MV-4-11 (cell line): Measurements from ENCODE around the gene DPH6.
"Not testable (repeated sequence)": the region's sequence is repeated elsewhere in the genome, so short reads cannot be mapped to it uniquely, and the experiment has no call there.

Source experiments
- DNase-seq: peaks from one replicate; lab custom pipeline; 2025; lab: John Stamatoyannopoulos, UW

Gene DPH6

DNA sequence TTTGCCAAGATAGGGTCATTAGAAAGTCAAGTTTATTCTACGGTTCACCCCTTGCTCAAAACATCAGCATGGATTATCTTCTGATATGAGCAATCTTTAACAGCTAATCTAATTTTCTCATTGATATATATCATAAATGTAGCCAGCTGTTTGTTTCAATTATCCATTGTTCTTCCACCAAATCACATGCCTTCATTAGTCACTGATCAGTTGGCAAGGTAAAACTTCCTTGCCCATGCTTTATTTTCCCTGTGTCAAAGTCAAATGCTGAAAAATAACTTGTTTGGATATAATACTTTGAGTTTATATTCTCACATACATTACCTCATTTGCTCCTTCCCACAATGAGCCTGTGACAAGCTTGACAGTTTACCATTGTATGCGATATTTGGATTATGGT, 60.6 kb downstream of the DPH6 start:
- DNase-seq, result no peak

DNA sequence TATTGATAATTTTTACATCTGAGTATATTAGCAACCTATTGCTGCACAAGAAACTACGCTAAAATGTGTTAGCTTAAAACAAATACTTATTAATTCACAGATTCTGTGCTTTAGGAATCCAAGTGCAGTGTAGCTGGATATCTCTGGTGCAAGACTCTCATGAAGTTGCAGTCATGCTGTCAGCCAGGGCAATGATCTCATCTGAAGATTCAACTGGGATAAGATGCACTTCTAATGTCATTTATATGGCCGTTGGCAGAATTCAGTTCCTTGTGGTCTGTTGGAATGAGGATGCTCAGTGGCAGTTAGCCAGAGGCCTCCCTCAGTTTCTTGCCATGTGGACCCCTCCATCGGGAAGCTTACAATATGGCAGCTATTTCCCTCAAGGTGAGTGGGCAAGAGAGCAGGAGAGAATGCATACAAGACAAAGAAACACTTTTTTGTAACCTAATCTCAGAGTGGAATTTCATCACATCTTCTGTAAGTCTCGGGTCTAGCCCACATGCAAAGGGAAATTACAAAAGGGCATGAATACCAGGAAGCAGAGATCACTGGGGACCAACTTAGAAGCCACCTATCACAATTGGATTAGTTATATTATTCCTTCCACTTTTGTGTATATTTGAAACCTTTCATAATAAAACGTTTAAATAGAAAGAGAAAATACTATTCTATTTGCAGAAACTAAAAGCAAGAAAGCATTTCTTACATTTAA, 61.6 kb downstream of the DPH6 start:
- peak; percentile 8 for DNase-seq

DNA sequence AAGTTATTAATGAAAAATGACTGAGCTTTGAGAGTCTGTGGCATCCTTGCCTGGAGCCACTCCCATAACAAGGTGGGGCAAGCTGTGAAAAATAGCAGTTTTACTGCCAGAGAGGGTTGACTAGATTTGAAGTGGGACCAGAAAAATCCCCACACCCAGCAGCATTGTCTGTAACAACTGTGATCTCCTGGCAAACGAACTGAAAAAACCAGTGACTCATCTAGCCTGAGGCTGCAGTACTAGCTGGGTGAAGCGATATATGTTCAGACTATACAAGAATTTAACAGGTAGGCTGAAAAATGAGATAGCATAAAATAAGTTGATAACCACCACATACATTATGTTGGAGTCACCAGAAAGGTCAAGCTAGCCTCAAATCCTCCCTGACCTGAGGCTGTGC, 64.0 kb downstream of the DPH6 start:
- DNase-seq, result no peak

DNA sequence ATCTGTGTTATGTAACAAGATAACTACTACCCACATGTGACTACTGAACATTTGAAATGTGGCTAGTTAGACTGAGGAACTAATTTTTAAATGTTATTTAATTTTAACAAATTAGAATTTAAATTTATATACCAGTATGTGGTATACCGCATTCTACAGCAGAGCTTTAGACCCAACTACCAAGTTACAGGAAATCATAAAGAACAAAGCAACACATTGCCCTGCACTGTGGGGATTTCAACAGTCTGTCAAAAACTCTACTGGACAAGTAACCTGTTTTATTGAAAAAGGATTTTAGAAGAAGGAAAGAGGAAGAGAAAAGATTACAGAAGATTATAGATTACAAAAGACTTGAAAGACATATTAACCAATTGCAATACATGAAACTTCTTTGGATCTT, 64.9 kb downstream of the DPH6 start:
- peak; percentile 61 for DNase-seq

DNA sequence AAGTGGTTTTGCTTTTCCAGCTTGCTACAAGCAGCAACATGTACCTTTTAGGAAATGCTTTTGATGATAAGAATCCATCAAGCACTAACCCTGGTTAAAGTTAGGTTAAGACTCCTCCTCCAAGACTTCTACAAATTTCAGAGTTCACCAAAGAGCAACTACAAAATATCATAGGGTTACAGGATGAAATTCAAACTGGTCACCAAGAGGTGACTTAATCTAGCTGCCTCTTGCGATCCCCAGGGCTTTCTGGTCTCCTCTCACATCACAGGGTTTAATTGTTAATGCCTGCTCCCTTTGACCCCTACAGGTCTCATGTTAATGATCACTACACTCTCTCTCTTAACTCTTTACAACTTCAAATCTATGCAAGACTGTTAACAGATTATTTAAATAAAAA, 66.5 kb downstream of the DPH6 start:
- no peak for DNase-seq

DNA sequence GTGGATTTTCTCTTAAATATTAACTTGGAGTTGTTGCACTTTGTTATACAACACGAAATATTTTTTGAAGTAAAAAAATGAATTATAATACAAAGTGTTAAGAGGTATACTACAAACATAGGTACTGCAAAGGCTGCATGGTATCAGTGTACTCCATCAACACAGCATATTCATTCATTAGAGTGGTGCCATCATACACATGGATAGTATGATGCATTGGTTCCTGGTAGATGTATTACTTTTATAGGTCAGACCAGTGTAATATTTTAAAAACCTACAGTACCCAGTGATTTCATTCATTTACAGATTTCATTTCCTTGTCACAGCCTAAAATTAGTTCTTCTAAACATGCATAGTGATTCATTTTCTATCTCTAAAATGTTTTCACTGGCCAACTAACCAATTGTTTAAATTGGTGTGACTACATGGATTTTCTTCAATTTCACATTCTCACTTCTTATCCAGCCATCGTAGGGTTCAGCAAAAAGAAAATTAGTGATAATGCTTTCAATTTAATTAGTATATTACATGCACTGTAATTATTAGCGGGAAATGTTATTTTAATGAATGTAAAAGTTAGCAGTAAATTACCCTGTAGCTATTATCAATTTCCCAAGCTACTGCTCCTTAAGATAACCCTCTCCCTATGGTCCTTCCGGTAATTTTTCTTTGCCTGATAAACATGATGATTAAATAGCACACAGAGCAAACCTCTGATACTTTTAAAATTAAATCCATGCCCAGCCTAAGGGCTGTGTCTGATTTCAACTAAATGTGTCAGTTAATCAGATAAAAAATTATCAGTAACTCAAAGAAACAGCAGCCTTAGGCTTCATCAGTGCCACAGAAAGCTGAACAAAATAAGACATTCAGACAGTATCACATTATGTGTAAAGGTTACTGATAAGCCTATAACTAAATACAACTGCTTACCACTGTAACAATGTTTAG, 68.4 kb downstream of the DPH6 start:
- DNase-seq, result no peak

DNA sequence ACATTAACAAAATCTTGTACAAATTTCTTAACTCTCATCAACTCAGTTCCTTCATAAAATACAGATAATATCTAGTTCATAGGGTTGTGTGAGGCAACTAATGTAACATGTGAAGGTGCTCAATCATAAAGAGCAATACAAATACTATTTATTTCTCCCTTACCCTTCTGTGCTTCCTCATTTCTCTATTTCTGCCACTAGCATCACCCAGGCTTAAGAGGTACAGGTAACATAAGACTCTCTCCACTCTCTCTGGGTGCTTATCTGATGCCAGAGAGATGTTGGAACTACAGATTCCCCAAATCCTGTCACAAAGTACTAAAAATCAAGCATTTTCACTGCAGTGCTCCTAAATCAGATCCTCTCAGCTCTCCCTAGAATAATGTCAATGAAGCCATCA, 74.9 kb downstream of the DPH6 start:
- DNase-seq, result no peak

DNA sequence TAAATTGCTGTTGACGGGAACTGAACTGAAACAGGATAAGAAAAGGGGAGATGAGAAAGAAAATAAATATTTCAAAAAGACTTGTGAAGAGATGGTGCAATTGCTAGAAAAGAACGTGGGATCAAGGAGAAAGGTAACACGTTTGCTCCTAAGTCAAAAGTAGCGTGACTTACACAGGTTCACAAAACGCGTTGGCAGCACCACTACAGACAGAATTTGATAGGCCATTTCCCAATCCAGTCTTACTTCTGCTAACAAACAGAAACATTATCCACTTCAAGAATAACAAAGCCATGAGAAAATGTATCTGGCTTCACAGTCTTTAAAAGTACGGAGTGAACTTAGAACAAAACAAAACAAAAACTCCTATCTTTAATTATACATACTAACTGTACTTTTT, 75.5 kb downstream of the DPH6 start:
- DNase-seq, result no peak

DNA sequence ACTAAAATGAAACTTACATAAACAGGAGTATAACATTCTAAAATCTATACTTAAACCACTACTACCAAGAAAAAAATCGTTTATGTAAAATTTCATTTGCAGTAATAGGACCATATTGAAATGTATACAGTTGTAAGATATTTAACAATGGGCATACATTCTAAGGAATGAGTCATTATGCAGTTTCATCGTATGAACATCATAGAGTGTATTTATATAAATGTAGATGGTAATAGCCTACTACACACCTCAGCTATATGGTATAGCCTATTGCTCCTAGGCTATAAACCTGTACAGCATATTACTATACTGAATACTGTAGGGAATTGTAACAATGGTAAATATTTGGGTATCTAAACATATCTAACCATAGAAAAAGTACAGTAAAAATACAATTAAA, 79.5 kb downstream of the DPH6 start:
- DNase-seq, result no peak

DNA sequence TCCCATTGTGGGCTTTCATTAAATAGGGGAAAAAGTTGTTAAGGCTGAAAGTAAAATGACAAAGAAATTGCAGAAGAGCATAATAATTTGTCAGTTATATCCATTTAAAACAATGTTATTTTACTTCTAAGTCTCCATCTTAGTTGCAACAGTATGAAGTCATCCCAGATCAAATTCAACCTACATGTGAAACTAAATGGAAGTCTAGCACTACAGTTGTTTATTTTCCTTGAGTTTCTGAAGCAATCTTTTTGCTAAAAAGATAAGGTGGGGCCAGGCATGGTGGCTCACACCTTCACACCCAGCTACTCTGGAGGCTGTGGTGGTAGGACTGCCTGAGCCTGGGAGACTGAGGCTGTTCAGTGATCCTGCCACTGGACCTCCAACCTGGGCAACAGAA, 80.2 kb downstream of the DPH6 start:
- DNase-seq, result no peak

DNA sequence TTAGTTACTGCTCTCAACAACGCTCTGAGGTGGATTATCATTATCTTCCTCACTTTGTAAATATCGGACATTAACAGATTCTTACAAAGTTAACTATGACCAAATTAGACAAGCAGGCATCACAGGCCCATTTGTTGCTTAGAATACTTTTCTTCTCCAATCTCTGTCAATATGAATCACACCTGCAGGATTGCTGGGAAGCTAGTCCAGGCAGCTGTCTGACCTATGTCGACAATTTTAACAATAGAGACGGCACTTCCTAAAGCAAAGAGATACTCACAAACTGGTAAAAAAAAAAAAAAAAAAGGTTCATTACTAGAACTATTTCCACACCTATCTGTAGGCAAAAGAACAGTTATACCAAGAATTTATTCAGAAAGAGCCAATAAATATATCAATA, 85.3 kb downstream of the DPH6 start:
- DNase-seq, result no peak

DNA sequence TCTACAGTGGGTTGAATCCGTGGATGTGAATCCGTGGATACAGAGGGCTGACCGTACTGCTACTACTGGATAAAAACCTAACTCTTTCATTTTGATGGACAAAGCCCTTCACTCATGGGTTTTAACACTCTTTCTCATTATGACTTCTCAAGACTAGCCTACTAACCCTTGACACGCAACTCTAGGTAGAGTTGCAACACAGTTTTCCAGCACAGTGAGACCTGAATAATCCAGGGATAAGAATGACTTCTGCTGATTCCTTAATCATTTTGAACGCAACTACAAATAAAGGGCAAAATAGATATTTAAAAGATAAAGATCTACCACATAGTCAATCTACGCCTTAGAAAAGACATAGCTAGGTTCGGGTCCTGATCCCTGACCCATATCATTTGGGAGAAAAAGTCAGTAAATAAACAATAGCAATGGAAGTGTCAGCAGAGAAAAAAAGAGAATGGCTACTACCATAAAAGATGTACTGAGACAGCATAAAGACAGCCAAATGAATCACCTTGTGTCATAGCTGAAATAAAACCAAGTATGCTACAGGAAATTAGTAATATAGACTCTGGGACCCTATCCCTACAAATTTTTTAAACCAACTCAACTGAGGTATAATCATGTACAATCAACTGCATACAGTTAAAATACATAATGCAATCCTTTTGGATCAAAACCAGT, 87.6 kb downstream of the DPH6 start:
- DNase-seq, result no peak

DNA sequence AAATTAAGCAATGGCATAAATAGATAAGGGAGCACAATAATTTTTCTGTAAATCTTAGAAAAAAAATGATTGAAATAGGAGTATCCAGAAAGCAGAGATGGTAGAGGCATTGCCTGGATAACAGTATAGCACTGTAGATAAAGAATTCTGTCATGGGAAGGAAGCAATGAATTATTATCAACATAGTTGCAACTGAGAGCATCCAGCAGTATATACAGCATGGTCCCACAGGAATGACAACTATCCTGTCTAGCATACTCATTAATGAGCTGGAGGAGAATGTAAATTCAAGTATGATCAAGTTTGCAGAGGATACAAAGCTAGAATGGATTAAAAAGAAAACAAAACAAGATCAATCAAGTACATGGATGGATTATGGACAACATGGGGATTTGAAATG, 90.8 kb downstream of the DPH6 start:
- no peak for DNase-seq

DNA sequence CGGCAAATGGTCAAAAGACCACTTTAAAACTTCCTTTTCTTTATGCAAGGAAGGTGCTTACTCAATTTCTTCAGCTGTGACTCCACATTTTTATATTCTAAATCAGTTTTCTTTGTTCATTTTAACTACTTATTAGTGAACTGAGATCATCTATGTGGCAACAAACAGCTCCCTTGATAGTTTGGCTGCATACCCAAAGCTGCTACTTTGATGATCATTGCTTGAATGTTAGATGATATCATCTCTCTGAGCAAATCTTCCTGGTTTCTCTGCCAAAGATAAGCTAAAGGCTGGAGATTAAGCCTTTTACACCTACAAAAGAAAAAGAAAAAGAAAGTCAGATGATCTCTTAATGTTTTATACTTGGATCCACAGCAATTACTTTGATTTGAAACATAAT, 95.5 kb downstream of the DPH6 start:
- no peak for DNase-seq

DNA sequence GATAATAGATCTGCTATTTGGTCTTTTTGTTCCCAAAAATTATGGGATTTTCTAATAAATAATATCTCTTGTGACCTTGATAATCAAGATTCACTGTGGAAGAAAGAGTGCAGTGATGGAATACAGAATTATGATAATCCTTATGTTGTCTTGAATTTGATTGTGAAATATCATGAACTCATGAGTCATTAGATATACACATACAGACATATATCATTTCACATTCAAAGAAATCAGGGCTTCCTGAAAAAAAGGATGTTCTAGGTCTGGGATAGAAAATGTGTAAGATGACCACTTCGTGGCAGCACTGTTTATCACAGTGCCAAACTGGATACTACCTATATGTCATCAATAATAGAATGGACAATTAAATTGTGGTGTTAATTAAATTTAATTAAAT, 97.7 kb downstream of the DPH6 start:
- DNase-seq, result no peak

DNA sequence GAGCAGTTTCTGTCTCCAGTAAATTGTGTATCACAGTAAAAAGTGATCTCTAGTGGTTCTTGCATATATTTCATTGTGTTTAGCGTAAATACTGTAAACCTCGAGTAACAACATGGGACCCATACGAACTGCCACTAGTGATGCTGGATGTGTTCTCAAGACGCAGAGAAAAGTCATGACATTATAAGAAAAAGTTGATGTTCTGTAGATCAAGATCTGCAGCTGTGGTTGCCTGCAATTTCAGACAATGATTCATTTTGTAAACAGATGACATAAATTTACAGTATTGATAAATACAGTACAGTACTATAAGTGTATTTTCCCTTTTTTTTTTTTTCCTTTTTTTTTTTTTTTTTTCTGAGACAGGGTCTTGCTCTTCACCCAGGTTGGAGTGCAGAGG, 100.1 kb downstream of the DPH6 start:
- no peak for DNase-seq

DNA sequence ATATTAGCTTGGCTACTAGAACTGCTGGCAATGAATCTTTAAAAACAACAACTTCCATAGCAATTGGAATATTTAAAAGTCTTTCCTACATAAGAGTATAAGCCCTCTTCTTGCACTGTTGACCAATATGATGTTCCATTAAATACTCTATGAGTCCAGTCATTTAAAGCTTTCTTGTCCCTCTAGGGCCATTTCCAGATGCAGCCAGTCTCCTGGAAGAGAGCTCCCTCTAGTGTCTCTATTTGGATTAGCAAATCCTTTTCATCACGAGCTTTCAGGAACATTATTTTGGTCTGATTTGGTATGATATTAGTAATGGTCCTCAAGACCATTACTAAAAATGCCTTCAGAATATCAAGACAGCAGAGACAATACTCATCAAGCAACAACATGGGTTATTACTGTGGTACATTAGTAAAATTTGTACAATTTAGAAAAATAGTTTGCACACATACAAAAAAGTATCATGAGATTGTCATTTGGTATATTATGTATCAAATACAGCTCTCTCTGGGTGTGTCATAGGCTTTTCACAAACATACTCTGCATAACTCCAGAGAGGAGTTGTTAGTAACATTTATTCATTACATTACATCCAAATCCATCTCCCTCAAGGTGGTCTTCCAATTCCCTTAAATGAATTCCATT, 101.3 kb downstream of the DPH6 start:
- DNase-seq, result peak; percentile 10

DNA sequence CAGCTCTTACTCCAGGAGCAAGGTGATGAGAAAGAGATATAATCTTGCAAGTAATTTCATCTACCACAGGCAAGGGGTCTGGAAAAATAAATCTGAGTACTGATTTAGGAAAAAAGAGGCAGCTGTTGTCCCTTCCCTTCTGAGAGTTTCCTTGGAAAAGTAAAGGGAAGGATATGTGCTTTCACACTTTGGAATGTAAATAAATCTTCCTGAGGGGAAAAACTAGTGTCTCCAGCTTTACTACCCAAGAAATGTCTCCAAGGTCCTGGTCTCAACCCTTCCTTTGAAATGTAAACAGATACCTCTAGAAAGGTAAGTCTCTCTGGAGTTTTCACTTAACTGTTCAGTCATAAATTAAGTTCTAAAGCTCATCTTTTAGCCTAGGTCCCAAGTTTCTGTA, 102.6 kb downstream of the DPH6 start:
- no peak for DNase-seq

DNA sequence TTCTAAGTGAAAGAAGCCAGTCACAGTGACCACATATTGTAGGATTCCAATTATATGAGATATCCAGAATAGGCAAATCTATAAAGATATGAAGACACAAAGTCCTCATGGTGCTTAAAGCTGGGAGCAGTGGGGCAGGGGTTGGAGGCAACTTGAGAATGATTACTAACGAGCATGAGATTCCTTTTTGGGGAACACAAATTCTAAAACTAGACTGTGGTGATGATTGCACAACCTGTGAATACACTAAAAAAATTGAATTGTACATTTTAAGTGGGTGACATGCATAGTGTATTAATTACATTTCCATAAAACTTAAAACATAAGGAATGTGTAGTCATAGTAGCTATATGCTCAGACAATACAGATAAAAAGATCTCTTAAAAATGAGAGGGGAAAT, 103.2 kb downstream of the DPH6 start:
- peak; percentile 22 for DNase-seq

DNA sequence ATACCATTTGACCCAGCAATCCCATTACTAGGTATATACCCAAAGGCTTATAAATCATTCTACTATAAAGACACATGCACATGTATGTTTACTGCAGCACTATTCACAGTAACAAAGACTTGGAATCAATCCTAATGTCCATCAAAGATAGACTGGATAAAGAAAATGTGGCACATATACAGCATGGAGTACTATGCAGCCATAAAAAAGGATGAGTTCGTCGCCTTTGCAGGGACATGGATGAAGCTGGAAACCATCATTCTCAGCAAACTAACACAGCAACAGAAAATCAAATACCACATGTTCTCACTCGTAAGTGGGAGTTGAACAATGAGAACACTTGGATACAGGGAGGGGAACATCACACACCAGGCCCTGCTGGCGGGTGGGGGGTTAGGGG, 104.7 kb downstream of the DPH6 start:
- not testable (repeated sequence) for DNase-seq

DNA sequence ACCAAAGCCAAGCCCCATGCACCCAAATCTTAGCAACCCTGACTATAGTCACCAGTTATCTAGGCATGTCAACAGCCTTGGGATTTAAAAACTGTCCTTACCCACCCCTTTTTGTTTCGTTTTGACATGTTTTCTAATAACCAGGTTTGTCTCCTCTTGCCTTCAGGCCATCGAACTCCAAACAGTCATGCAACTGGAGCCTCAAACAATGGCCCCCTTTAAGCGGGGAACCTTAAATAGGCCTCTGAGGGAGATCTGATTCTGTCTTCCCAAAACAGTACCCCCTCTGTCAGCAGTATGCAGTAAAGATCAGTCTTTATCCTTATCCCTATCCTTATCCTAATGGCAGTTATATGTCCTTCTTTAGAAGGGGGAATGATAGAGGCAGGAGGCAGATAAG, 105.7 kb downstream of the DPH6 start:
- no peak for DNase-seq

DNA sequence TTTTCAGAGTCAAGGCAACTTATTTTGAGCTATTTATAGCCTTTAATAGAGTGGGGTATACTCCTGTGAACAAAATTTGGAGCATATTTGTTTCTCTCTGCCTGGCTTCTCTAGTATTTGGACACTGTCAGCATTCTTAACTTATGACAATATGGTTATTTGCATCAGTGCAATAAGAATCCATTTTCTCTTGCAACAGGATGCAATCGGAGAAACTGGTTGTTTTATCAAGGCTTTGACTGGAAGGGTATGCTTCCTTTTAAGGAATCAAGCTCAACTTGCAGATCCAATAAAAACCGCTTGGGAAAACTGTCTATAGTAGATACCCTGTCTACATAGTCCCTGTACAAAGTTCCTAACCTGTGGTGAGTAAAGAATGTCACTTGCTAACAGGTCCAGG, 106.7 kb downstream of the DPH6 start:
- no peak for DNase-seq
